ENCODE measurements around the gene PLA2G4B. TPM values are rescaled to one million over a fixed set of nuclear protein-coding genes. Genes with fewer than 3 reads are reported as not detected.

Gene PLA2G4B
- total RNA-seq, 1 experiment from 2014 or later: 11.0 TPM

GRCh38 chr15:41847981-41848380 lies 9.3 kb downstream of the PLA2G4B start:
- Mint-ChIP-seq H3K9me3 (no peaks in the 10 kb centered on the region), H3K36me3 (peaks cover 10% of the 10 kb centered on the region), H3K27me3 (ENCODE audit: low read depth) (no peaks in the 10 kb centered on the region), H3K4me3 (no peak overlapping the region), H3K4me1 (no peaks in the 10 kb centered on the region), H3K27ac (no peak overlapping the region)
- TF ChIP-seq, protein P1, sequence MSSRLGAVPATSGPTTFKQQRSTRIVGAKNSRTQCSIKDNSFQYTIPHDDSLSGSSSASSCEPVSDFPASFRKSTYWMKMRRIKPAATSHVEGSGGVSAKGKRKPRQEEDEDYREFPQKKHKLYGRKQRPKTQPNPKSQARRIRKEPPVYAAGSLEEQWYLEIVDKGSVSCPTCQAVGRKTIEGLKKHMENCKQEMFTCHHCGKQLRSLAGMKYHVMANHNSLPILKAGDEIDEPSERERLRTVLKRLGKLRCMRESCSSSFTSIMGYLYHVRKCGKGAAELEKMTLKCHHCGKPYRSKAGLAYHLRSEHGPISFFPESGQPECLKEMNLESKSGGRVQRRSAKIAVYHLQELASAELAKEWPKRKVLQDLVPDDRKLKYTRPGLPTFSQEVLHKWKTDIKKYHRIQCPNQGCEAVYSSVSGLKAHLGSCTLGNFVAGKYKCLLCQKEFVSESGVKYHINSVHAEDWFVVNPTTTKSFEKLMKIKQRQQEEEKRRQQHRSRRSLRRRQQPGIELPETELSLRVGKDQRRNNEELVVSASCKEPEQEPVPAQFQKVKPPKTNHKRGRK (CRISPR knock-in tag; IDR thresholded peaks at IDR 0.05; ENCODE audit: borderline replicate concordance): no peak
- TF ChIP-seq MLX (CRISPR knock-in tag; IDR thresholded peaks at IDR 0.05): no peak
- TF ChIP-seq, protein P2, sequence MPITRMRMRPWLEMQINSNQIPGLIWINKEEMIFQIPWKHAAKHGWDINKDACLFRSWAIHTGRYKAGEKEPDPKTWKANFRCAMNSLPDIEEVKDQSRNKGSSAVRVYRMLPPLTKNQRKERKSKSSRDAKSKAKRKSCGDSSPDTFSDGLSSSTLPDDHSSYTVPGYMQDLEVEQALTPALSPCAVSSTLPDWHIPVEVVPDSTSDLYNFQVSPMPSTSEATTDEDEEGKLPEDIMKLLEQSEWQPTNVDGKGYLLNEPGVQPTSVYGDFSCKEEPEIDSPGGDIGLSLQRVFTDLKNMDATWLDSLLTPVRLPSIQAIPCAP (CRISPR knock-in tag; IDR thresholded peaks at IDR 0.05): no peak
- no peak for TF ChIP-seq E2F4 (CRISPR knock-in tag; IDR thresholded peaks at IDR 0.05; ENCODE audit: borderline replicate concordance, low read depth)
- no peak for TF ChIP-seq SMAD3 (CRISPR knock-in tag; IDR thresholded peaks at IDR 0.05; ENCODE audit: borderline replicate concordance)
- no peak for TF ChIP-seq ZNF416 (CRISPR knock-in tag; IDR thresholded peaks at IDR 0.05)
- no peak for TF ChIP-seq TCF7 (CRISPR knock-in tag; IDR thresholded peaks at IDR 0.05; ENCODE audit: low read depth)
- TF ChIP-seq, protein P3, sequence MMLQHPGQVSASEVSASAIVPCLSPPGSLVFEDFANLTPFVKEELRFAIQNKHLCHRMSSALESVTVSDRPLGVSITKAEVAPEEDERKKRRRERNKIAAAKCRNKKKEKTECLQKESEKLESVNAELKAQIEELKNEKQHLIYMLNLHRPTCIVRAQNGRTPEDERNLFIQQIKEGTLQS (CRISPR knock-in tag; conservative IDR thresholded peaks at IDR 0.05): no peak
- no peak for TF ChIP-seq ZNF219 (CRISPR knock-in tag; IDR thresholded peaks at IDR 0.05; ENCODE audit: borderline replicate concordance)
- no peak for TF ChIP-seq NR1H2 (CRISPR knock-in tag; IDR thresholded peaks at IDR 0.05)
- TF ChIP-seq ZNF317 (CRISPR knock-in tag; IDR thresholded peaks at IDR 0.05; ENCODE audit: borderline replicate concordance, low read depth): no peak
- TF ChIP-seq CREM (CRISPR knock-in tag; IDR thresholded peaks at IDR 0.05): no peak
- TF ChIP-seq PRRX2 (CRISPR knock-in tag; IDR thresholded peaks at IDR 0.05): no peak
- no peak for TF ChIP-seq RORB (CRISPR knock-in tag; IDR thresholded peaks at IDR 0.05)
- TF ChIP-seq ELF4 (CRISPR knock-in tag; IDR thresholded peaks at IDR 0.05; ENCODE audit: low read depth): no peak
- TF ChIP-seq EMX1 (CRISPR knock-in tag; IDR thresholded peaks at IDR 0.05): no peak
- TF ChIP-seq NFYB (CRISPR knock-in tag; conservative IDR thresholded peaks at IDR 0.05; ENCODE audit: low read depth): no peak
- TF ChIP-seq NR2C2 (CRISPR knock-in tag; IDR thresholded peaks at IDR 0.05): no peak
- no peak for TF ChIP-seq MXD4 (CRISPR knock-in tag; IDR thresholded peaks at IDR 0.05; ENCODE audit: borderline replicate concordance)
- TF ChIP-seq ZNF281 (CRISPR knock-in tag; IDR thresholded peaks at IDR 0.05): no peak
- CTCF ChIA-PET: interaction anchor here (2.1 to 2.5 kb wide), 2 partner anchors 10 to 57 kb away, joined by 8 read pairs; no protein-coding TSS in a partner anchor
- ATAC-seq (no peak), DNase-seq (ENCODE audit: low spot score) (no peak)
- POLR2A ChIA-PET: no interaction called here
